ENCODE measurements around the gene BABAM2.

Gene BABAM2

DNA sequence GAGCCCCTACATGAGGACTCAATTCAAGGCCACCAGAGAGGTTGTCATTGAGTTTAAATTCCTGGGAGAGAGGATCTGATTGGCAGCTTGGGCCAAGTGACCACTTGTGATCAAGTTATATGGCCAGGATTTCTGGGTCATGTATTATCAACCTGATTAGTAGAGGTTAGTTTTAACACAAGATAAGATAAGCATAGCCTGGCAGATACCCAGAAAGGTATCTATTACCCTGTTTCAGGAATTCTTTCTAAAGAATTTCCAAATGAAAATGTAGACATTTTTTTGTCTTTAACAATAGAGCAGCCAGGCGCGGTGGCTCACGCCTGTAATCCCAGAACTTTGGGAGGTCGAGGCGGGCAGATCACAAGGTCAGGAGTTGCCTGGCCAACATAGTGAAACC lies 50.5 kb downstream of the BABAM2 start:
- Histone ChIP-seq H3K4me3 (ENCODE audit: low read length) (no peak overlapping the region), H3K9ac (ENCODE audit: low read length) (no peak overlapping the region), H3K27ac (ENCODE audit: low read depth, low read length) (no peak overlapping the region), H3K27me3 (ENCODE audit: control insufficient read depth, insufficient read depth, low read length) (no peaks in the 10 kb centered on the region), H3K4me1 (ENCODE audit: control insufficient read depth, insufficient read depth, low read length) (no peaks in the 10 kb centered on the region), H3K36me3 (ENCODE audit: control insufficient read depth, insufficient read depth, low read length) (no peaks in the 10 kb centered on the region)

DNA sequence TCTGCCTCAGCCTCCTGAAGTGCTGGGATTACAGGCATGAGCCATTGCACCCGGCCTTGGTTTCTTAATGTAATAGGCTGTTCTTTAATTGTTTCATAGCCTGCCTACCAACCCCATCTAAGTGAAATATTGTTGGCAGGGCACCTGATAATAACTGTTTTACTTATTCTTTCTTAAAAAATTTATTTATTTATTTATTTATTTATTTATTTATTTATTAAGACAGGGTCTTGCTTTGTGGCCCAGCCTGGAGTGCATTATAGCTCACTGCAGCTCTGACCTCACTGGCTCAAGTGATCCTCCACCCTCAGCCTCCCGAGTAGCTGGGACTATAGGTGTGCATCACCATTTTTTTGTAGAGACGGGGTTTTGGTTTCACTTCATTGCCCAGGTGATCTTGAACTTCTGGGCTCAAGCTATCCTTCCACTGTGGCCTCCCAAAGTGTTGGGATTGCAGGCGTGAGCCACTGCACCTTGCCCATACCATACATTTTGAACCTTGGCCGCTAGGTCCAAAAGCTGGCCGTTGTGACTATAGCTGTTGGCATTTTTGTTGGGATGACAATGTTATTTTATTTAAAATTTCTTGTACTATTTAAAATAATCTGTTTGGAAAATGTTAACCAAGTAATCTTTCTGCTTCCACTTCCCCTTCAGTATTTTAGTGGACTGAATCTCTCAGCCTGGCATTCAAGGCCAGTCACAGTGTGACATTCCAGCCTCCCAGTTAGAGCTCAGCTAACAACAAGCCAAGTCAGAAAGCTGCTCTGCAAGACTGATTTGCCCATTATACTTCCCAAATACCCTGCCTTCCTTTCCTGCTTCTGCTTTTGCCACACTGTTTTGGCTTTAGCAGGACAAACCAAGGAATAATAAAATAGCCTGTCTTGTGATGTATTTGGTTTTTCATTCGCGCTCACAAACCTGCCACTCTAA lies 52.4 kb downstream of the BABAM2 start:
- no peak overlapping the region for H3K27ac ChIP-seq (ENCODE audit: low read depth, low read length)
- H3K36me3 ChIP-seq (ENCODE audit: control insufficient read depth, insufficient read depth, low read length), result no peaks in the 10 kb centered on the region
- H3K4me3 ChIP-seq (ENCODE audit: low read length), result no peak overlapping the region
- H3K9ac ChIP-seq (ENCODE audit: low read length), result no peak overlapping the region
- no peaks in the 10 kb centered on the region for H3K27me3 ChIP-seq (ENCODE audit: control insufficient read depth, insufficient read depth, low read length)
- no peaks in the 10 kb centered on the region for H3K4me1 ChIP-seq (ENCODE audit: control insufficient read depth, insufficient read depth, low read length)

DNA sequence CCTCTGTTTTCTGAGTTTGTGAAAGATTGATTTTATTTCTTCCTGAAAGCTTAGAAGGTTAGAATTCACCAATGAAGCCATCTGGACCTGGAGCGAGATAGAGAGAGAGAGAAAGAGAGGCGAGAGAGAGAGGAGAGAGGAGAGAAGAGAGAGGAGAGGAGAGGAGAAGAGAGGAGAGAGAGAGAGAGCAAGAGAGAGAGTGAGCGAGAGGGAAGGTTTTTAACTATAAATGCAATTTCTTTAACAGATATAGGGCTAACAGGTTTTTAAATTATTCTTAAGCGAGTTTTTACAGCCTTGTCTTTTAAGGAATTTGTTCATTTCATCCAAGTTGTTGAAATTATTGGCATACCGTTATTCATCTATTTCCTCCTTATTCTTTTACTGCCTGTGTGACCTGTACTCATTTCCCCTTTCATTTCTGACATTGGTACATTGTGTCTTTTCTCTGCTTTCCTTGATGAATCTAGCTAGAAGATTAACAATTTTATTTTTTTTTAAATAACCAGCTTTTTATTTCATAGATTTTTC lies 56.1 kb downstream of the BABAM2 start:
- Histone ChIP-seq H3K4me3 (ENCODE audit: low read length) (no peak overlapping the region), H3K4me1 (ENCODE audit: control insufficient read depth, insufficient read depth, low read length) (no peaks in the 10 kb centered on the region), H3K27me3 (ENCODE audit: control insufficient read depth, insufficient read depth, low read length) (no peaks in the 10 kb centered on the region), H3K27ac (ENCODE audit: low read depth, low read length) (no peak overlapping the region), H3K9ac (ENCODE audit: low read length) (no peak overlapping the region), H3K36me3 (ENCODE audit: control insufficient read depth, insufficient read depth, low read length) (no peaks in the 10 kb centered on the region)

DNA sequence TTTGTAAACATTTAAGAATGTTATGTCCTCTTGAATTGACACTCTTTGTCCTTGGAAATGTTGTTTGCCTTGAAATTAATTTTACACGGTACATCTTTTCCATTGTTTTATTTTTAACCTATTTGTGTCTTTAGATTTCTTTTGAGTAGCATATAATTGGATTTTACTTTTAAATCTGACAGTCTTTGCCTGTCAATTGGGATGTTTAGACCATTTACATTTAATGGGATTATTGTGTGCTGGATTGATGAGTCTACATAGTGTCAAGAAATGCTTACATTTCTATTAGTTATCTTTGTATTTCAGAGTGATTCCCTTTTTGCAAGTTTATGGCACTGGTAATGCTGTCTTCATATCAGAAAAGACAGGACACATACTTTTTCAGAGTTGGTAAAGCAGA lies 61.5 kb downstream of the BABAM2 start:
- Histone ChIP-seq H3K4me1 (ENCODE audit: control insufficient read depth, insufficient read depth, low read length) (peaks cover 14% of the 10 kb centered on the region), H3K27ac (ENCODE audit: low read depth, low read length) (no peak overlapping the region)

DNA sequence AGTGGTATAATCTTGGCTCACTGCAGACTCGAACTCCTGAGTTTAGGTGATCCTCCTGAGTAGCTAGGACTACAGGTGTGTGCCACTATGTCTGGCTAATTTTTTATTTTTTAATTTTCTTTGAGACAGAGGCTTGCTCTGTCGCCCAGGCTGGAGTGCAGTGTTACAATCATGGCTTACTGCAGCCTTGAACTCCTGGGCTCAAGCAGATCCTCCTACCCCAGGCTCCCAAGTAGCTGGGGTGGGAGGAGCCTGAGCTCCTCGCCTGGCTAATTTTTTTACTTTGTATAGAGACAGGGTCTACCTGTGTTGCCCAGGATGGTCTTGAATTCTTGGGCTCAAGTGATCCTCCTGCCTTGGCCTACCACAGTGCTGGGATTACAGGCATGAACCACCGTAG lies 62.5 kb downstream of the BABAM2 start:
- Histone ChIP-seq H3K36me3 (ENCODE audit: control insufficient read depth, insufficient read depth, low read length) (no peaks in the 10 kb centered on the region), H3K9ac (ENCODE audit: low read length) (no peak overlapping the region), H3K27ac (ENCODE audit: low read depth, low read length) (no peak overlapping the region), H3K4me3 (ENCODE audit: low read length) (no peak overlapping the region), H3K4me1 (ENCODE audit: control insufficient read depth, insufficient read depth, low read length) (peaks cover 14% of the 10 kb centered on the region), H3K27me3 (ENCODE audit: control insufficient read depth, insufficient read depth, low read length) (no peaks in the 10 kb centered on the region)

More for the DNA sequence above, 61.5 kb downstream of the BABAM2 start:
- Histone ChIP-seq H3K9ac (ENCODE audit: low read length) (no peak overlapping the region), H3K27me3 (ENCODE audit: control insufficient read depth, insufficient read depth, low read length) (no peaks in the 10 kb centered on the region), H3K36me3 (ENCODE audit: control insufficient read depth, insufficient read depth, low read length) (no peaks in the 10 kb centered on the region), H3K4me3 (ENCODE audit: low read length) (no peak overlapping the region)

DNA sequence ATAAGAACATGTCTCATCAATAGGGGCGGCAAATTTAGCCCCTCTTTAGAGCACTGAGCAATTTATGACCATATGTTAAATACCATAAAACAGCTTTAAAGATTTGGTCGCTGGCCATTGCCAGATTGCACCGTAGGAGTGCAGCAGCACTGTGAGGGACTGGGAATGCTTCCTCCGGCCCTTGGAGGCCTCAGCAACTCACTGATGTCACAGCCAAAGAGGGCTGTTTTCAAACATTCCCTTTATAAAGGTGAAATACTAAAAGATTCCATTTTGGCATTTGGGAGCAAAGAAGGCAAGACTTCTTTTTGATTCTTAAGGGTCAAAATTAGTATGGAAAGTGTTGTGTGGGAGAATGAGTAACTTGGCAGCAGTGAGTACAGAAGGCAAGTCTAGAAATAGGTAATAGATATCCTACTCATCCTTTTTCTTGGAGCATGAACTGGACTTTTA lies 63.7 kb downstream of the BABAM2 start:
- Histone ChIP-seq H3K9ac (ENCODE audit: low read length) (no peak overlapping the region), H3K4me3 (ENCODE audit: low read length) (no peak overlapping the region), H3K27me3 (ENCODE audit: control insufficient read depth, insufficient read depth, low read length) (no peaks in the 10 kb centered on the region), H3K4me1 (ENCODE audit: control insufficient read depth, insufficient read depth, low read length) (peaks cover 15% of the 10 kb centered on the region), H3K36me3 (ENCODE audit: control insufficient read depth, insufficient read depth, low read length) (no peaks in the 10 kb centered on the region), H3K27ac (ENCODE audit: low read depth, low read length) (peak overlapping the region; percentile 11)

DNA sequence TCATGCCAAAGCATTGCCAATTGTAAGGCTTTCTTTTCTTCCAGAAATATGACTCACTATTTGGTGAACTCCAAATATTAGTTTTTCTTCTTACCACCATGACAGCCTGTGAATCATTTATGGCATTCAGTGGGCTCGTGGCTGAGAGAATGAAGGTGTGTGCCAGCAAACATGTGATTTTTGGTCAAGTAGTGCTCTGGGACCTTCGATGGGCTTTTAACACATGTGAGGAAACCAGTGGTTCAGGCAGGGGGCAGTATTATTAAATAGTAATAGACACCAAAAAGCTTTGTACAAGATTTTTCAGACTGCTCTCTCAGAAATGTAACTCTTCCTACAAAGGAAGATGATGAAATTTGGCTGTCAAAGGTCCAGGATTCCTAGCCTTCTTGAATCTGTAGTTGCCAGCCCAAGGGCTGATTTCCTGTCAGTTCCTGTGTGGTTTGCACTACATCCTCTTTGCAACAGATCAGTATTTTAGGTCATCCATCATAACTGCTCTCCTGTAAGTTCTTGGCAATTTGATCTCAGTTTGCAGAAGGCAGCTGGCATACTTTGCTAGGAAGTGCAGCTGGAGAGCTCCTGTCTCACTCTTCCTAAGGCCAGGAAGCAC lies 64.3 kb downstream of the BABAM2 start:
- Histone ChIP-seq H3K4me1 (ENCODE audit: control insufficient read depth, insufficient read depth, low read length) (peaks cover 19% of the 10 kb centered on the region), H3K9ac (ENCODE audit: low read length) (no peak overlapping the region), H3K27me3 (ENCODE audit: control insufficient read depth, insufficient read depth, low read length) (no peaks in the 10 kb centered on the region), H3K36me3 (ENCODE audit: control insufficient read depth, insufficient read depth, low read length) (no peaks in the 10 kb centered on the region), H3K4me3 (ENCODE audit: low read length) (no peak overlapping the region), H3K27ac (ENCODE audit: low read depth, low read length) (peak overlapping the region; percentile 11)

DNA sequence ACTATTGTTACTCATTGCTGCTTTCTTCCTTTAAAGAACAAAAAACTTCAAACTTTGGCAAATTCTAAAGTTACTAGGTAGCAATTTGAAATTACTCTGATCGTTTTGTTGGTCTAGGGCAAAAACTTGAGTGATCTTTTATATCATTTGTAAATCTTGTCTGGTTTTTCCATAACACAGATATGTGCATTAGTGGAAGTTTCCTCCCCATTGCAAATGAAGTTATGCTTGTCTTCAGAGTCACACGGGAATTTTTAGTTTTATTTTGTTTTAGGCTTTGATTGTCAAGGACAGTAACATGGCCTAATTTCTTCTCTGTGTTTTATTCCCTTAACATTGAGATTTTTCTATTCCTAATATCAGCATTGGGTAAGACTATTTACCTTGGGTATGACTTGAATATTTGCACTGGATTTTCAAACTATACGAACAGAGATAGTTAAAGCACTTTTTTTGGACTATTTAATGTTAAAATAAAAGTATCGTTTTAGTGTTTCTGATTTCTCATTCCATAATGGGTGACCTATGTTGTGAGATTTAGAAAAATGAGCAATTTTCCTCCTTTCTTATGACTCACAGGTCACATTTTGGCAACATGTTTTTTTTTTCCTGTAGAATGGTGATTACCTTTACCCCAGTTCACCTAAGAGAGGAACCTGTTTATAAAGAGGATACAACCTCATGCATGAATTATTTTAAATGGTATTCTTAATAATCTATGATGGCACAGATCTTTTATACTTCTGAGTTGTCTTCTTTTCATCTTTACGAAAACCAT lies 65.0 kb downstream of the BABAM2 start:
- H3K4me3 ChIP-seq (ENCODE audit: low read length), result no peak overlapping the region
- H3K27me3 ChIP-seq (ENCODE audit: control insufficient read depth, insufficient read depth, low read length), result no peaks in the 10 kb centered on the region
- no peaks in the 10 kb centered on the region for H3K36me3 ChIP-seq (ENCODE audit: control insufficient read depth, insufficient read depth, low read length)
- H3K27ac ChIP-seq (ENCODE audit: low read depth, low read length), result peak overlapping the region; percentile 11
- peaks cover 24% of the 10 kb centered on the region for H3K4me1 ChIP-seq (ENCODE audit: control insufficient read depth, insufficient read depth, low read length)
- no peak overlapping the region for H3K9ac ChIP-seq (ENCODE audit: low read length)

DNA sequence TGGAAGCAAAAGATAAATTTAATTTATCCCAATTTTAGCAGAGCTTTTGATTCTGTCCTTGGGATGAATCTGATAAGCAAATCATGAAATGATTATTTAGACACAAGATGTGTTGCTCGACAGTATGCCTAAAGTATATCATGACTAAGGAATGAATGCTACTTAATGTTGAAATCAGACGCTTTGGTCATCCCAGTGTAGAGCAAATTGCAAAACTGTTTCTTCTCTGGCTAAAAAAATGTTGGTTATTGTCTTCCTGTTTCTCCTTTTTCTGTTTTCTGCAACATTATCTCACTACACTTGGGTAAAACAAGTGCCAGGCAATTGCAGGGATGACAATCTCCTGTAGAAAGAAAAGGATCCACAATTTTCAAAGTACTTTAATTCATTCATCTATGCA lies 66.4 kb downstream of the BABAM2 start:
- no peaks in the 10 kb centered on the region for H3K36me3 ChIP-seq (ENCODE audit: control insufficient read depth, insufficient read depth, low read length)
- H3K27ac ChIP-seq (ENCODE audit: low read depth, low read length), result no peak overlapping the region
- H3K9ac ChIP-seq (ENCODE audit: low read length), result no peak overlapping the region
- no peak overlapping the region for H3K4me3 ChIP-seq (ENCODE audit: low read length)
- H3K4me1 ChIP-seq (ENCODE audit: control insufficient read depth, insufficient read depth, low read length), result peaks cover 24% of the 10 kb centered on the region
- H3K27me3 ChIP-seq (ENCODE audit: control insufficient read depth, insufficient read depth, low read length), result no peaks in the 10 kb centered on the region

DNA sequence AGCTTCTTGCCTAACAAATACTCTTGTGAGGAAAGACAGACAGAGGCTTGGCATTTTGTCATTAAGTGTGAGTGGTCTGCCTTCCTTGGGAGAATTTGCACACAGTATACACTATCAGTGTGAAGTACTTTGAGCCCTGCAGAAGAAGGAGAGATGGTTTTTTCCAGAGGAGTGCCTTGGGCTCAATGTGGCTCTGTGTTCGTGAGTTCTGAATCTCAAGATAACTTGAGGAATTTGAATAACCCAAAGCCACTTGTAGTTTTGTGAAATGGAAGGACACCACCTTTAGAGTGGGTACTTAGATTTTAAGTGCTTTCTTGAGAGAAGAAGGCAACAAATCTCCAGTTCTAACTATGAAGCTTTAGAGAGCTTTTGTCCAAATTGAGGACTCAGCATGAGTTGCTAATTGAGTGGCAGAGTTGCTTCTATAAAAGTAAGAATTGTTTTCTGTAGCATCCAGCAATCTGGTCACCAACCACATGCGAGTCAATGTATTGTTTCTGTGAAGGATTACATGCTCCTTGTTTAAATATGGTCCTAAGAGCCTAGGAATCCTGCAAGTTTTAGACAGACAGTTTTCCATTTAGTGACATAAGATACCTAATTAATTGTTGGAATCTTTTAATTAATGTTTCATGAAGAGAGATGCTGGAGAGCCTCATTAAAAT lies 68.3 kb downstream of the BABAM2 start:
- no peaks in the 10 kb centered on the region for H3K36me3 ChIP-seq (ENCODE audit: control insufficient read depth, insufficient read depth, low read length)
- H3K9ac ChIP-seq (ENCODE audit: low read length), result no peak overlapping the region
- no peaks in the 10 kb centered on the region for H3K27me3 ChIP-seq (ENCODE audit: control insufficient read depth, insufficient read depth, low read length)
- H3K4me1 ChIP-seq (ENCODE audit: control insufficient read depth, insufficient read depth, low read length), result peaks cover 24% of the 10 kb centered on the region
- H3K4me3 ChIP-seq (ENCODE audit: low read length), result no peak overlapping the region
- no peak overlapping the region for H3K27ac ChIP-seq (ENCODE audit: low read depth, low read length)

DNA sequence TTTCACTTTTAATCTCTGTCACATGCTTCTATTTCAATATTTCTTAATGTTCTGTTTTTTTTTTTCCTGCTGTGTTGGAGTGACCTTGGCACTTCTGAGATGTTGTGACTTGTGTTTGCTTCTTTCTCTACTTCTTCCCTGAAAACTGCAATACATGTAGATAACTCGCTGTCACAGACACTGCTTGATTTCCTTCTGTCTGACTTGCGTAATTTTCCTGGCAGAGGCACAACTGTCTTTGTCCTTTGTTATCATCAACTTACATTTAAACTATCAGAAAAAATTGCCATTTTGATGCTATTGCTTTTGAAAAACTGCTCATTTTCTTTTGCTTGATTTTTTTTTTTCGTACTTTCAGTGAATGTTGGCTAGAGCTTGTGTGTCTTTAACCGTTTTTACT lies 69.0 kb downstream of the BABAM2 start:
- Histone ChIP-seq H3K4me3 (ENCODE audit: low read length) (no peak overlapping the region), H3K27ac (ENCODE audit: low read depth, low read length) (no peak overlapping the region), H3K9ac (ENCODE audit: low read length) (no peak overlapping the region), H3K27me3 (ENCODE audit: control insufficient read depth, insufficient read depth, low read length) (no peaks in the 10 kb centered on the region), H3K36me3 (ENCODE audit: control insufficient read depth, insufficient read depth, low read length) (no peaks in the 10 kb centered on the region), H3K4me1 (ENCODE audit: control insufficient read depth, insufficient read depth, low read length) (peaks cover 18% of the 10 kb centered on the region)
